Measurements from ENCODE around the gene TMEM116. TPM values are rescaled to one million over a fixed set of nuclear protein-coding genes. Genes with fewer than 3 reads are reported as not detected.
A peak's percentile ranks its signal among the peaks of the same experiment; 100 is the strongest.
"Not testable (repeated sequence)": the region's sequence is repeated elsewhere in the genome, so short reads cannot be mapped to it uniquely, and the experiment has no call there.

TMEM116 gene
- total RNA-seq, 1 experiment from 2014 or later = 5.3 TPM

DNA sequence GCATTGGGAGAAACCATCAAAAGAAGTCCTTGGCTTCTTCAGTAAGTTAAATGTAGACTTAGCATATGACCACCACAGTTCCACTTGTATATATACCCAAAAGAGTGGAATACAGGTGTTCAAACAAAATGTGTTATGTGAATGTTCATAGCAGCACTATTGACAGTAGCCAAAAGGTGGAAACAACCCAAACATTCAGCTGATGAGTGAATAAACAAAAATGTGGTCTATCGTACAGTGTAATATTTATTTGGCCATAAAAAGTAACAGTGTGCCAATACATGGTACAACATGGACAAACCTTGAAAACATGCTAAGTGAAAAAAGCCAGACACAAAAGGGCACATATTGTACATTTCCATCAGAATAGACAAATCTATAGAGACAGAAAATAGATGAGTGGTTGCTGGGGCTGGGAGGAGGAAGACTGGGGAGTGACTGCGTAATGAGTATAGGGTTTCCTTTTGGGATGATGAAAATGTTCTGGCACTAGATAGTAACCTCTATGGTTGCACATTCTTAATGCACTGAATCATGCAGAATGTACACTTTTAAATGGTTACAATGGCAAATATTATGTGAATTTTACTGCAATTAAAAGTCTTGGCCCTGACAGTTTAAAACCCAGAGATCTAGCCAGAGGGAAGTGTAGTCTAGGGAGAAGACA, 5.7 kb upstream of the TMEM116 start:
- peak overlapping the region; percentile 47 for H3K27ac ChIP-seq
- no peaks in the 10 kb centered on the region for H3K9me3 ChIP-seq (replicated peaks)
- H3K36me3 ChIP-seq = peaks cover 57% of the 10 kb centered on the region
- H3K4me3 ChIP-seq = no peak overlapping the region
- H3K4me1 ChIP-seq (replicated peaks) = peaks cover 19% of the 10 kb centered on the region
- DNase-seq (ENCODE audit: low read depth in 1 of 2, low spot score in 2 of 2) = no peak
- H3K27me3 ChIP-seq (replicated peaks) = no peaks in the 10 kb centered on the region

- no peak overlapping the region for H3K4me3 ChIP-seq
- H3K36me3 ChIP-seq = peaks cover 44% of the 10 kb centered on the region
- H3K9me3 ChIP-seq (replicated peaks) = no peaks in the 10 kb centered on the region
- no peaks in the 10 kb centered on the region for H3K27me3 ChIP-seq (replicated peaks)
- no peak overlapping the region for H3K27ac ChIP-seq
- peaks cover 25% of the 10 kb centered on the region for H3K4me1 ChIP-seq (replicated peaks)
- DNase-seq (ENCODE audit: low read depth in 1 of 2, low spot score in 2 of 2) = no peak
These were observed 4.1 kb upstream of the TMEM116 start for GRCh38 chr12:112017041-112017440.

DNA sequence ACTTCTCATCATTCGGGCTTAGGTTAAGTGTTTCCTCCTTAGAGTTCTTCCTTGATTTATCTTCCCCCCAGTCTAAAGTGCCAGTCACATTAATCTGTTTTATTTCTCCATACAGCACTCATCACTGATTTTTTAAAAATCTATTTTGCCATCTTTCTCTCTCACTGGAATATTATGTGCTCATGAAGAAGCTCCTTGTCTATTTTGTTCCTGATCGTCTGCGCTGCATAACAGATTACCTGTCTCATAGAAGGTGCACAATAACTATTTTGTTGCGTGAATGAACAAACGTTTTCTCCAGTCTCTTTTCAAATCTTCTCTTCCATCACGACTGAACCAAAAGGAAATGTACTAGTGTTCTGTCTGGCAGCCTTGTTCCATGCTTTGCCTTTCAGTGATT, 3.0 kb upstream of the TMEM116 start:
- H3K27me3 ChIP-seq (replicated peaks) = no peaks in the 10 kb centered on the region
- peaks cover 39% of the 10 kb centered on the region for H3K36me3 ChIP-seq

DNA sequence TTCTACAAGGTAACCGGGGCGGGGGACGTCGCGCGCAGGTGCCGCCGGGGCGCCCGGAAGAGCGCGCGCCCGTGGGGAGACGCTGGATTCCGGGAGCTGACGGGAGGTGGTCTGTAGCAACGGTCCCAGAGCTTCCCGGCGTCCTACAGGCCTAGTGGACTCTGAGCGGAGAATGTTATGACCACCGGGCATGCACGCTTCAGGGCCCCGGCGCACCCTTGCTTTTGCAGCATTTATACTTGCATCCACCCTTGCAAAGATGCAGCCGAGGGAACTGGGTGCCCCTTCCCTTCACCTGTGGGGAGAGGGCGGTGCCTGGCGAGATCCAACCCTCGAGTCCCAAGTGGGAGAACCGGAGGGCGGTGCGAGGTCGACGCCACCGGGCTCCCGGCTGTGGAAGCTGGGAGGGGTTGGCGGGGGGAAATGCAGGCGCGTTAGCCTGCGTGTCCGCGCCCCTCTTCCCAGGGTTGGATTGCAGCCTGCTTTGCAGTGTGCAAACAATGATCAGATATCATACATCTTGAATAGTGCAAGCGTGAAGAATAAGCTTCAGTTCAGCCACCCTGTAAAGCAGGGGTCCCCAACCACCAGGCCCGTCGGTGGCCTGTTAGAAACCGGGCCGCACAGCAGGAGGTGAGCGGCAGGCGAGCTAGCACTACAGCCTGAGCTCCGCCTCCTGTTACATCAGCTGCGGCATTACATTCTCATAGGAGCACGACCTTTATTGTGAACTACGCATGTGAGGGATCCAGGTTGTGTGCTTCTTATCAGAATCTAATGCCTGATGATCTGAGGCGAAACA, 837 bp upstream of the TMEM116 start:
- peak; percentile 52 to 58 for DNase-seq (ENCODE audit: low read depth in 1 of 2, low spot score in 2 of 2)
- H3K4me1 ChIP-seq (replicated peaks) = peaks cover 22% of the 10 kb centered on the region
- H3K4me3 ChIP-seq = peak overlapping the region; percentile 79
- H3K9me3 ChIP-seq (replicated peaks) = no peaks in the 10 kb centered on the region
- H3K27ac ChIP-seq = peak overlapping the region; percentile 20
- no peaks in the 10 kb centered on the region for H3K27me3 ChIP-seq (replicated peaks)
- peaks cover 26% of the 10 kb centered on the region for H3K36me3 ChIP-seq

More for the DNA sequence above, 3.0 kb upstream of the TMEM116 start:
- no peak overlapping the region for H3K4me3 ChIP-seq
- H3K9me3 ChIP-seq (replicated peaks) = no peaks in the 10 kb centered on the region
- peaks cover 30% of the 10 kb centered on the region for H3K4me1 ChIP-seq (replicated peaks)
- DNase-seq (ENCODE audit: low read depth in 1 of 2, low spot score in 2 of 2) = no peak
- no peak overlapping the region for H3K27ac ChIP-seq

DNA sequence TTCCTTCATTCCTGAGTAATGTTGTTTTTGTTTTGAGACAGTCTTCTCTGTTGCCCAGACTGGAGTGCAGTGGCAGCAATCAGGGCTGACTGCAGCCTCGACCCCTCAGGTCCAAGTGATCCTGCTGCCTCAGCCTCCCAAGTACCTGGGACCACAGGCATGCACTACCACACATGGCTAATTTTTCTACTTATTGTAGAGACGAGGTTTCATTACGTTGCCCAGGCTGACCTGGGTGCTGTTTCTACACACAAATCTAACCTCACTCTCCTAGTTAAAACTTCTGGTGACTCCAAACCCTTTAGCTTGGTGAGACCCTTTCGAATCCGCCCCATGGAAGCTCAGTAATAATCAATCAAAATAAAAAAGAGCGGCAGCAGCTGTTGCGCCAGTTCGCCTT, 1.3 kb downstream of the TMEM116 start:
- Histone ChIP-seq H3K36me3 (peaks cover 18% of the 10 kb centered on the region), H3K4me3 (no peak overlapping the region; the same call in 1 of the 2 replicates)
- DNase-seq (ENCODE audit: low read depth in 1 of 2, low spot score in 2 of 2) = no peak

GRCh38 chr12:112010415-112011344, 2.3 kb downstream of the TMEM116 start:
- Histone ChIP-seq H3K36me3 (peaks cover 10% of the 10 kb centered on the region), H3K27ac (no peak overlapping the region), H3K9me3 (replicated peaks) (no peaks in the 10 kb centered on the region), H3K4me3 (no peak overlapping the region), H3K27me3 (replicated peaks) (no peaks in the 10 kb centered on the region), H3K4me1 (replicated peaks) (peaks cover 20% of the 10 kb centered on the region)
- no peak for DNase-seq (ENCODE audit: low read depth in 1 of 2, low spot score in 2 of 2)

More for the DNA sequence above, 1.3 kb downstream of the TMEM116 start:
- H3K27me3 ChIP-seq (replicated peaks) = no peaks in the 10 kb centered on the region
- H3K9me3 ChIP-seq (replicated peaks) = no peaks in the 10 kb centered on the region
- no peak overlapping the region for H3K27ac ChIP-seq
- H3K4me1 ChIP-seq (replicated peaks) = peaks cover 15% of the 10 kb centered on the region

DNA sequence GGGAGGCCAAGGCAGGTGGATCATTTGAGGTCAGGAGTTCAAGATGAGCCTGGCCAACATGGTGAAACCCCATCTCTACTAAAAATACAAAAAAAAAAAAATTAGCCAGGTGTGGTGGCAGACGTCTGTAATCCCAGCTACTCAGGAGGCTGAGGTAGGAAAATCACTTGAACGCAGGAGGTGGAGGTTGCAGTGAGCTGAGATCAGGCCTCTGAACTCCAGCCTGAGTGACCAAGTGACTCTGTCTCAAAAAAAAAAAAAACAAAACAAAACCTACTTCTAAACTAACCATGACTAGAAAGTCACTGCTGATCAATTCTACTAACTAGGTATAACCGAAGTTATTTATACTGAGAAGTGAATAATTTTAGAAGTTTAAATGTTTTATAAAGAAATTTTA, 3.4 kb downstream of the TMEM116 start:
- not testable (repeated sequence) for H3K27me3 ChIP-seq (replicated peaks); H3K27ac ChIP-seq; H3K36me3 ChIP-seq; DNase-seq (ENCODE audit: low read depth in 1 of 2, low spot score in 2 of 2); H3K9me3 ChIP-seq (replicated peaks); H3K4me3 ChIP-seq
- H3K4me1 ChIP-seq (replicated peaks) = peaks cover 20% of the 10 kb centered on the region

- Histone ChIP-seq H3K4me3 (no peak overlapping the region), H3K27ac (no peak overlapping the region), H3K36me3 (peaks cover 5% of the 10 kb centered on the region), H3K4me1 (replicated peaks) (peaks cover 16% of the 10 kb centered on the region), H3K9me3 (replicated peaks) (no peaks in the 10 kb centered on the region), H3K27me3 (replicated peaks) (no peaks in the 10 kb centered on the region)
- DNase-seq (ENCODE audit: low read depth in 1 of 2, low spot score in 2 of 2) = no peak
These were observed 4.0 kb downstream of the TMEM116 start for GRCh38 chr12:112008918-112009317.

DNA sequence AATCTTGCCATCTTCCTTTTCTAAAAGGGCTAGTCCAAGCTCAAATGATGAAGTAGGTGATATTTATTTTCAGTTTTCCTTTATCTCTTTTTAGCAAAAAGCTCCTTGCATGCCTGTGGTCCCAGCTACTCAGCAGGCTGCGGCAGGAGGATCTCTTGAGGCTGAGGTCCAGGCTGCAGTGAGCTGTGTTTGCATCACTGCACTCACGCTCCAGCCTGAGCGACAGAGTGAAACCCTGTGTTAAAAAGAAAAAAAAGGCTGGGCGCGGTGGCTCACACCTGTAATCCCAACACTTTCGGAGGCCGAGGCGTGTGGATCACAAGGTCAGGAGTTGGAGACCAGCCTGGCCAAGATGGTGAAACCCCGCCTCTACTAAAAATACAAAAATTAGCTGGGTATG, 5.0 kb downstream of the TMEM116 start:
- no peak overlapping the region for H3K27ac ChIP-seq
- DNase-seq (ENCODE audit: low read depth in 1 of 2, low spot score in 2 of 2) = no peak

GRCh38 chr12:112005419-112006395, 7.3 kb downstream of the TMEM116 start:
- H3K9me3 ChIP-seq (replicated peaks) = no peaks in the 10 kb centered on the region
- no peak overlapping the region for H3K4me3 ChIP-seq
- H3K4me1 ChIP-seq (replicated peaks) = peaks cover 5% of the 10 kb centered on the region; the same call in 1 of the 2 replicates
- H3K27me3 ChIP-seq (replicated peaks) = no peaks in the 10 kb centered on the region
- no peak for DNase-seq (ENCODE audit: low read depth in 1 of 2, low spot score in 2 of 2)
- H3K36me3 ChIP-seq = no peaks in the 10 kb centered on the region
- no peak overlapping the region for H3K27ac ChIP-seq

More for the DNA sequence above, 5.0 kb downstream of the TMEM116 start:
- Histone ChIP-seq H3K36me3 (no peaks in the 10 kb centered on the region), H3K4me3 (no peak overlapping the region), H3K4me1 (replicated peaks) (peaks cover 16% of the 10 kb centered on the region), H3K27me3 (replicated peaks) (no peaks in the 10 kb centered on the region), H3K9me3 (replicated peaks) (no peaks in the 10 kb centered on the region)

- peaks cover 5% of the 10 kb centered on the region; the same call in 1 of the 2 replicates for H3K4me1 ChIP-seq (replicated peaks)
- no peaks in the 10 kb centered on the region for H3K27me3 ChIP-seq (replicated peaks)
- H3K36me3 ChIP-seq = no peaks in the 10 kb centered on the region
- no peak overlapping the region for H3K4me3 ChIP-seq
- no peak for DNase-seq (ENCODE audit: low read depth in 1 of 2, low spot score in 2 of 2)
- H3K9me3 ChIP-seq (replicated peaks) = no peaks in the 10 kb centered on the region
- H3K27ac ChIP-seq = no peak overlapping the region
These were observed 8.9 kb downstream of the TMEM116 start for GRCh38 chr12:112004041-112004440.

GRCh38 chr12:112001576-112001975, 11.4 kb downstream of the TMEM116 start:
- no peak overlapping the region for H3K4me3 ChIP-seq
- DNase-seq (ENCODE audit: low read depth in 1 of 2, low spot score in 2 of 2) = no peak
- no peak overlapping the region for H3K27ac ChIP-seq
- no peaks in the 10 kb centered on the region for H3K9me3 ChIP-seq (replicated peaks)
- H3K4me1 ChIP-seq (replicated peaks) = peaks cover 5% of the 10 kb centered on the region; the same call in 1 of the 2 replicates
- no peaks in the 10 kb centered on the region for H3K27me3 ChIP-seq (replicated peaks)
- no peaks in the 10 kb centered on the region for H3K36me3 ChIP-seq
